Hepatic stellate cell (primary cell): ENCODE results near the gene TRIM24.
A peak's percentile ranks its signal among the peaks of the same experiment; 100 is the strongest.

Experiments
- DNase-seq: peaks from one replicate; pipeline ENCODE4 v3.0.0; 2011; ENCODE audit warnings: low spot score

The TRIM24 gene

GRCh38 chr7:138579136-138579535, 119.1 kb downstream of the TRIM24 start:
- DNase-seq = no peak

GRCh38 chr7:138579671-138580070, 119.6 kb downstream of the TRIM24 start:
- DNase-seq = no peak

- DNase-seq = no peak
Measured at GRCh38 chr7:138581065-138581464, 121.0 kb downstream of the TRIM24 start.

GRCh38 chr7:138584283-138584682, 124.2 kb downstream of the TRIM24 start:
- DNase-seq = no peak

- no peak for DNase-seq
Measured at GRCh38 chr7:138584696-138585095, 124.6 kb downstream of the TRIM24 start.

- no peak for DNase-seq
Measured at GRCh38 chr7:138585283-138585993, 125.4 kb downstream of the TRIM24 start.

- no peak for DNase-seq
Measured at GRCh38 chr7:138587485-138587884, 127.4 kb downstream of the TRIM24 start.

- DNase-seq = no peak
Measured at GRCh38 chr7:138588986-138589385, 128.9 kb downstream of the TRIM24 start.

- DNase-seq = no peak
Measured at GRCh38 chr7:138590154-138590553, 130.1 kb downstream of the TRIM24 start.

GRCh38 chr7:138595454-138595853, 135.4 kb downstream of the TRIM24 start:
- DNase-seq = no peak

GRCh38 chr7:138602451-138602850, 142.4 kb downstream of the TRIM24 start:
- no peak for DNase-seq

- no peak for DNase-seq
Measured at GRCh38 chr7:138603549-138604318, 143.7 kb downstream of the TRIM24 start.

GRCh38 chr7:138606236-138606635, 146.2 kb downstream of the TRIM24 start:
- DNase-seq = no peak

GRCh38 chr7:138607216-138608126, 147.4 kb downstream of the TRIM24 start:
- no peak for DNase-seq

- DNase-seq = peak; percentile 36
Measured at GRCh38 chr7:138608275-138608674, 148.2 kb downstream of the TRIM24 start.

GRCh38 chr7:138610671-138611170, 150.7 kb downstream of the TRIM24 start:
- DNase-seq = no peak

- no peak for DNase-seq
Measured at GRCh38 chr7:138613630-138614029, 153.6 kb downstream of the TRIM24 start.

GRCh38 chr7:138616085-138616484, 156.0 kb downstream of the TRIM24 start:
- DNase-seq = no peak

- no peak for DNase-seq
Measured at GRCh38 chr7:138618506-138618905, 158.4 kb downstream of the TRIM24 start.

- no peak for DNase-seq
Measured at GRCh38 chr7:138618933-138619332, 158.9 kb downstream of the TRIM24 start.

- DNase-seq = no peak
Measured at GRCh38 chr7:138622841-138623240, 162.8 kb downstream of the TRIM24 start.
